AG04450 (cell line): ENCODE results near the gene JDP2. TPM values are rescaled to one million over a fixed set of nuclear protein-coding genes. Genes with fewer than 3 reads are reported as not detected.

Source experiments
- CTCF ChIA-PET: fragments of 300-600, 350-600 bp; formaldehyde crosslinking; extraction: SDS; loops from one replicate; lab custom pipeline; 2022; ENCODE audit warnings: antibody characterized with exemption, inconsistent platforms; lab: Charles Lee
- POLR2A ChIA-PET: fragments of 350-600 bp; formaldehyde crosslinking; extraction: SDS; loops from one replicate; lab custom pipeline; 2021; ENCODE audit warnings: antibody characterized with exemption, inconsistent platforms; lab: Yijun Ruan, JAX
- DNase-seq: peaks from one replicate; pipeline ENCODE4 v3.0.0-alpha.2; 2011; ENCODE audit warnings: low read depth, low spot score
- H3K27ac ChIP-seq: one replicate; pipeline ENCODE4 v1.5.1; 2012; ENCODE audit warnings: low read depth, low read length, control low read depth
- H3K27me3 ChIP-seq: one replicate; pipeline ENCODE4 v1.6.0; 2012; ENCODE audit warnings: low read length; ENCODE audit not compliant: control insufficient read depth, insufficient read depth
- H3K4me3 ChIP-seq: 2 replicates; pipeline ENCODE4 v1.5.1; 2011; ENCODE audit warnings: mild to moderate bottlenecking, low read depth, low read length, control low read depth
- H3K9me3 ChIP-seq: 2 replicates; pipeline ENCODE4 v1.5.1; 2012; ENCODE audit warnings: low read length; ENCODE audit not compliant: control insufficient read depth, insufficient read depth
- polyA plus RNA-seq: library from polyadenylated mRNA; depleted of rRNA; stranded (reverse); fragments of >200 nt; gene quantifications from 2 replicates; pipeline ENCODE4 v1.2.3, GENCODE V29; 2011; rRNA removed
- TF ChIP-seq, protein P1 (sequence below): IDR thresholded peaks from 2 replicates; pipeline ENCODE4 v1.5.1; 2011; ENCODE audit warnings: low read depth, low read length, control low read depth, inconsistent platforms

JDP2 gene
- polyA plus RNA-seq, 1 experiment, result 49.1 TPM

DNA sequence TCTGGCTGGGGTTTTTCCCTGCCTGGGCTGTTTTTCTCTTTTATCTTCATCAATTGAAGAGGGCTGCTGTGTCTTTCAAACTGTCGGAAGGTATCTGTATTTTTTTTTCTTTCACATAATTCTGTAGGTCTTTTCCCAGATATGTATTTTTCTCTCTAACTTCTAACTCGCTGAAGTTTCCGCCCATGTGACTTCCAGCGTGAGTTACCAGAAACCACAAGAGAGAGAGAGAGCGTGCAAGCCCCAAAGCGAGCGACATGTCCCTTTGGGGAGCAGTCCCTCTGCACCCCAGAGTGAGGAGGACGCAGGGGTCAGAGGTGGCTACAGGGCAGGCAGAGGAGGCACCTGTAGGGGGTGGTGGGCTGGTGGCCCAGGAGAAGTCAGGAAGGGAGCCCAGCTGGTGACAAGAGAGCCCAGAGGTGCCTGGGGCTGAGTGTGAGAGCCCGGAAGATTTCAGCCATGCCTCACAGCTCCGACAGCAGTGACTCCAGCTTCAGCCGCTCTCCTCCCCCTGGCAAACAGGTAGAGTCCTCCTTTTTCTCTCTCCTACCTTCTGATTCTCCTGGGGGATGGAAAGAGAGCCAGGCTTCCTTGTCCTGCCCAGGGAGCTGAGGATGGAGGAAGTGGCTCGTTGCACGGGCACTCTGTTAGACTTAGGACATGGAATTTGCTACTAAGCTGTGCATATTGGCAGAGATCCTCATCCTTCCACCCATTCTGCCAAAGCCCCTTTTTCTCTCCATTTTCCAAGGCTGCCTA lies 94.6 kb downstream of the JDP2 start, which contains the start of gene BATF:
Gene BATF, plus strand, starts transcription at position 246 of the 759 bp plus-strand sequence. Its CDS starts 214 bp downstream, at position 460.
- Histone ChIP-seq H3K27ac (no peak within 1 kb of the TSS), H3K4me3 (no peak within 1 kb of the TSS), H3K27me3 (peaks cover 4% of the 10 kb centered on the region), H3K9me3 (no peaks in the 10 kb centered on the region; the same call in 1 of the 2 replicates)
- TF ChIP-seq, protein P1, sequence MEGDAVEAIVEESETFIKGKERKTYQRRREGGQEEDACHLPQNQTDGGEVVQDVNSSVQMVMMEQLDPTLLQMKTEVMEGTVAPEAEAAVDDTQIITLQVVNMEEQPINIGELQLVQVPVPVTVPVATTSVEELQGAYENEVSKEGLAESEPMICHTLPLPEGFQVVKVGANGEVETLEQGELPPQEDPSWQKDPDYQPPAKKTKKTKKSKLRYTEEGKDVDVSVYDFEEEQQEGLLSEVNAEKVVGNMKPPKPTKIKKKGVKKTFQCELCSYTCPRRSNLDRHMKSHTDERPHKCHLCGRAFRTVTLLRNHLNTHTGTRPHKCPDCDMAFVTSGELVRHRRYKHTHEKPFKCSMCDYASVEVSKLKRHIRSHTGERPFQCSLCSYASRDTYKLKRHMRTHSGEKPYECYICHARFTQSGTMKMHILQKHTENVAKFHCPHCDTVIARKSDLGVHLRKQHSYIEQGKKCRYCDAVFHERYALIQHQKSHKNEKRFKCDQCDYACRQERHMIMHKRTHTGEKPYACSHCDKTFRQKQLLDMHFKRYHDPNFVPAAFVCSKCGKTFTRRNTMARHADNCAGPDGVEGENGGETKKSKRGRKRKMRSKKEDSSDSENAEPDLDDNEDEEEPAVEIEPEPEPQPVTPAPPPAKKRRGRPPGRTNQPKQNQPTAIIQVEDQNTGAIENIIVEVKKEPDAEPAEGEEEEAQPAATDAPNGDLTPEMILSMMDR, result no peak
- ChIA-PET POLR2A (no interaction called here), CTCF (interaction anchor here (0.5 kb wide), 2 partner anchors 24 to 124 kb away, joined by 3 read pairs; no protein-coding TSS in a partner anchor)
- DNase-seq, result no peak

DNA sequence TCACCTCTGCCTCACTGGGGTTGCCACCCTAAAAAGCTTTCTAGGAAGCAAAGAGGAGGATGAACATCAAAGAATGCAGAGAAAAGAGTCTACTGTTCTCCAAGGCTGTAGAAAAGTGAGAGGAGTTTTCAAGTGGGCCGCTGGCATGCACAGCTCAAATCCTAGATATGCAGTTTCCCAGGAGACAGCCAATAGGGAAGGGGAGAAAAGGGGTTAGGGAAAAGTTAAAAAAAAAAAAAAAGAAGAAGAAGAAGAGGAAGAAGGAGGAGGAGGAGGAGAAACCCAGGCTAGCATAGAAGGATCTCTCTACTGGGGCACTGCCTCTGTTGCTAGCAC lies 95.1 kb downstream of the JDP2 start:
- TF ChIP-seq, protein P1, result no peak
- H3K27me3 ChIP-seq, result peaks cover 6% of the 10 kb centered on the region
- ChIA-PET POLR2A (no interaction called here), CTCF (interaction anchor here (0.5 kb wide), 2 partner anchors 25 to 123 kb away, joined by 3 read pairs; no protein-coding TSS in a partner anchor)
- DNase-seq, result no peak
- no peaks in the 10 kb centered on the region; the same call in 1 of the 2 replicates for H3K9me3 ChIP-seq
- H3K27ac ChIP-seq, result no peak overlapping the region
- no peak overlapping the region for H3K4me3 ChIP-seq

Other genes starting within 250 kb of the JDP2 start
- gene FOS, start 149.2 kb upstream of the JDP2 start, polyA plus RNA-seq, result 30.6 and 55.8 TPM in 2 replicates
- not detected in 2 replicates for gene BATF, start 94.4 kb downstream of the JDP2 start, polyA plus RNA-seq
- gene FLVCR2, start 150.6 kb downstream of the JDP2 start, polyA plus RNA-seq, result 2.8 and 3.4 TPM in 2 replicates
- 22.8 and 24.7 TPM in 2 replicates for gene ERG28, start 232.9 kb downstream of the JDP2 start, polyA plus RNA-seq
- 21.6 and 24.1 TPM in 2 replicates for gene TTLL5, start 233.2 kb downstream of the JDP2 start, polyA plus RNA-seq